Small intestine (tissue), 7 donors: ENCODE data around the gene TMEM267. TPM values are rescaled to one million over a fixed set of nuclear protein-coding genes. Genes with fewer than 3 reads are reported as not detected.
A peak's percentile ranks its signal among the peaks of the same experiment; 100 is the strongest.
"Not testable (repeated sequence)": the region's sequence is repeated elsewhere in the genome, so short reads cannot be mapped to it uniquely, and the experiment has no call there.

Experiments used
- DNase-seq, 2 donors: peaks; one replicate each; pipeline versions ENCODE4 v3.0.0 to v3.0.0-alpha.2; 2013
- FAIRE-seq: peaks from 2 replicates; lab custom pipeline; 2012; peaks lifted over from hg19 to GRCh38; lab: Jason Lieb, UNC
- H3K27ac ChIP-seq, 3 donors: one replicate each; pipeline ENCODE4 v1.5.1; 2013; ENCODE audit warnings: low read length in 2 of 3, mild to moderate bottlenecking in 2 of 3, control low read depth in 1 of 3, inconsistent platforms in 1 of 3, low read depth in 1 of 3, moderate library complexity in 1 of 3
- H3K27me3 ChIP-seq, 3 donors: one replicate each; pipeline ENCODE4 v1.6.1; 2013; ENCODE audit warnings: low read length in 3 of 3, inconsistent platforms in 1 of 3; ENCODE audit not compliant: control insufficient read depth in 3 of 3, insufficient read depth in 3 of 3
- H3K36me3 ChIP-seq, 3 donors: one replicate each; pipeline ENCODE4 v1.6.1; 2013; ENCODE audit warnings: low read length in 3 of 3, inconsistent platforms in 1 of 3, low read depth in 1 of 3, mild to moderate bottlenecking in 1 of 3, moderate library complexity in 1 of 3; ENCODE audit not compliant: control insufficient read depth in 3 of 3, insufficient read depth in 2 of 3
- H3K4me1 ChIP-seq, 3 donors: one replicate each; pipeline ENCODE4 v1.6.1; 2013; ENCODE audit warnings: low read length in 2 of 3, inconsistent platforms in 1 of 3, low read depth in 1 of 3, mild to moderate bottlenecking in 1 of 3, moderate library complexity in 1 of 3; ENCODE audit not compliant: control insufficient read depth in 3 of 3, insufficient read depth in 2 of 3
- H3K4me3 ChIP-seq, 3 donors: one replicate each; pipeline ENCODE4 v1.5.1; 2013; ENCODE audit warnings: low read length in 3 of 3, control low read depth in 1 of 3, inconsistent platforms in 1 of 3, low read depth in 1 of 3, mild to moderate bottlenecking in 1 of 3, moderate library complexity in 1 of 3
- H3K9me3 ChIP-seq, 2 donors: one replicate each; pipeline ENCODE4 v1.6.1; 2013; ENCODE audit warnings: low read depth in 1 of 2, low read length in 1 of 2; ENCODE audit not compliant: control insufficient read depth in 2 of 2, insufficient read depth in 1 of 2
- WGBS, 3 donors: extraction: QIAGEN DNeasy Blood & Tissue Kit; methylation state at CpG; one replicate each; pipeline ENCODE4 v1.1.7; 2013; 5-methylcytosine and 5-hydroxymethylcytosine counted together
- polyA plus RNA-seq, 4 donors: library from polyadenylated mRNA; stranded (reverse) in 3 of 4; unstranded in 1 of 4; fragments of 200-250 nt in 3 of 4; fragments of 120-200 nt in 1 of 4; gene quantifications; one replicate each; pipeline versions ENCODE4 v1.2.1 to v1.2.3, GENCODE V29; 2013
- donor health status: healthy with polysubstance abuse.
- donor health status: control.
- donor health status: control.
- donor health status: Bipolar disorder and iron deficiency.
- donor health status: healthy.

TMEM267 gene
- polyA plus RNA-seq, 4 donors: 2.7 to 12.3 (median 5.5) TPM

- H3K4me3 ChIP-seq: peak overlapping the region in 1 of 3 donors; percentile 76
- WGBS, 3 donors: 9 to 18% (median 14%) methylated on average over 4 of the region's 4 CpGs
- DNase-seq: peak in 1 of 2 donors; percentile 12
- H3K27me3 ChIP-seq: no peaks in the 10 kb centered on the region
- peak overlapping the region in 1 of 3 donors; percentile 93 for H3K27ac ChIP-seq
- peaks cover 0 to 9% (median 3%) of the 10 kb centered on the region in 3 donors for H3K4me1 ChIP-seq
- FAIRE-seq: no peak
- no peaks in the 10 kb centered on the region for H3K9me3 ChIP-seq
- no peaks in the 10 kb centered on the region for H3K36me3 ChIP-seq
Measured at GRCh38 chr5:43514025-43514424, 30.4 kb upstream of the TMEM267 start.

- not testable (repeated sequence) for DNase-seq, H3K4me1 ChIP-seq, FAIRE-seq, H3K4me3 ChIP-seq, H3K9me3 ChIP-seq, H3K27me3 ChIP-seq, H3K27ac ChIP-seq, H3K36me3 ChIP-seq
- WGBS, 3 donors: 94 to 95% (median 94%) methylated on average over 20 to 36 of the region's 36 CpGs
Measured at GRCh38 chr5:43511062-43511461, 27.4 kb upstream of the TMEM267 start.

- Histone ChIP-seq H3K27me3 (no peaks in the 10 kb centered on the region), H3K36me3 (no peaks in the 10 kb centered on the region), H3K4me3 (no peak overlapping the region), H3K27ac (no peak overlapping the region), H3K4me1 (no peaks in the 10 kb centered on the region), H3K9me3 (no peaks in the 10 kb centered on the region)
- FAIRE-seq (no peak), DNase-seq (no peak)
- WGBS, 3 donors: 87 to 96% (median 92%) methylated on average over 2 of the region's 2 CpGs
Measured at GRCh38 chr5:43498581-43498980, 14.9 kb upstream of the TMEM267 start.

- no peaks in the 10 kb centered on the region for H3K36me3 ChIP-seq
- no peaks in the 10 kb centered on the region for H3K27me3 ChIP-seq
- peak overlapping the region in 1 of 3 donors; percentile 31 for H3K4me3 ChIP-seq
- 35 to 64% (median 46%) methylated on average over 5 of the region's 5 CpGs for WGBS, 3 donors
- peak overlapping the region in 1 of 3 donors; percentile 26 for H3K27ac ChIP-seq
- DNase-seq (peak in 1 of 2 donors; percentile 76), FAIRE-seq (no peak)
- H3K9me3 ChIP-seq: no peaks in the 10 kb centered on the region
- no peaks in the 10 kb centered on the region for H3K4me1 ChIP-seq
Measured at GRCh38 chr5:43497311-43498104, 13.8 kb upstream of the TMEM267 start.

GRCh38 chr5:43491326-43491725 lies 7.7 kb upstream of the TMEM267 start:
- Histone ChIP-seq H3K4me1 (no peaks in the 10 kb centered on the region), H3K36me3 (no peaks in the 10 kb centered on the region), H3K27me3 (no peaks in the 10 kb centered on the region), H3K4me3 (no peak overlapping the region), H3K27ac (no peak overlapping the region), H3K9me3 (no peaks in the 10 kb centered on the region)
- 99 to 100% (median 100%) methylated on average over 1 of the region's 1 CpG for WGBS, 3 donors
- FAIRE-seq (no peak), DNase-seq (no peak)

- Histone ChIP-seq H3K36me3 (no peaks in the 10 kb centered on the region), H3K4me3 (no peak overlapping the region), H3K27me3 (no peaks in the 10 kb centered on the region), H3K4me1 (peaks cover 0 to 5% (median 0%) of the 10 kb centered on the region in 3 donors), H3K27ac (no peak overlapping the region), H3K9me3 (no peaks in the 10 kb centered on the region)
- no peak for DNase-seq
- 91 to 93% (median 93%) methylated on average over 3 of the region's 3 CpGs for WGBS, 3 donors
- FAIRE-seq: peak; percentile 85
Measured at GRCh38 chr5:43486353-43486752, 2.7 kb upstream of the TMEM267 start.

- DNase-seq: peak; percentile 13 to 26
Measured at GRCh38 chr5:43485406-43485805, 1.7 kb upstream of the TMEM267 start.

GRCh38 chr5:43484106-43484849 lies 613 bp upstream of the TMEM267 start:
- H3K4me1 ChIP-seq: peaks cover 0 to 5% (median 0%) of the 10 kb centered on the region in 3 donors
- no peaks in the 10 kb centered on the region for H3K36me3 ChIP-seq
- no peaks in the 10 kb centered on the region for H3K27me3 ChIP-seq
- peak overlapping the region; percentile 27 to 96 (median 93) for H3K4me3 ChIP-seq
- whole genome bisulfite sequencing, 3 donors: 2 to 3% (median 3%) methylated on average over 32 of the region's 32 CpGs
- DNase-seq (peak; percentile 86 to 96), FAIRE-seq (no peak)
- H3K27ac ChIP-seq: peak overlapping the region; percentile 91 to 99 (median 98)
- H3K9me3 ChIP-seq: no peaks in the 10 kb centered on the region

More at GRCh38 chr5:43485406-43485805, 1.7 kb upstream of the TMEM267 start:
- WGBS, 3 donors: 88 to 94% (median 88%) methylated on average over 2 of the region's 2 CpGs
- Histone ChIP-seq H3K27me3 (no peaks in the 10 kb centered on the region), H3K9me3 (no peaks in the 10 kb centered on the region), H3K4me3 (no peak overlapping the region), H3K4me1 (peaks cover 0 to 5% (median 0%) of the 10 kb centered on the region in 3 donors), H3K27ac (no peak overlapping the region), H3K36me3 (no peaks in the 10 kb centered on the region)
- FAIRE-seq: no peak
